Colonic mucosa (tissue), 4 donors: Measurements from ENCODE around the gene MTIF3. TPM values are rescaled to one million over a fixed set of nuclear protein-coding genes. Genes with fewer than 3 reads are reported as not detected.

Experiments used
- DNase-seq: peaks from one replicate; pipeline ENCODE4 v3.0.0-alpha.2; 2020
- H3K27ac ChIP-seq: fragments of 200-600 bp; one replicate; pipeline ENCODE4 v1.8.0; 2021
- H3K27me3 ChIP-seq: fragments of 200-600 bp; one replicate; pipeline ENCODE4 v1.8.0; 2021
- H3K36me3 ChIP-seq: fragments of 200-600 bp; one replicate; pipeline ENCODE4 v1.8.0; 2021
- H3K4me1 ChIP-seq: fragments of 200-600 bp; one replicate; pipeline ENCODE4 v1.8.0; 2021; ENCODE audit warnings: mild to moderate bottlenecking
- H3K4me3 ChIP-seq: fragments of 200-600 bp; one replicate; pipeline ENCODE4 v1.8.0; 2021
- H3K9ac ChIP-seq, 2 donors: one replicate each; pipeline ENCODE4 v1.7.0; 2013; ENCODE audit warnings: control low read depth in 2 of 2, low read depth in 2 of 2, low read length in 2 of 2
- H3K9me3 ChIP-seq: fragments of 200-600 bp; one replicate; pipeline ENCODE4 v1.8.0; 2021
- intact Hi-C: fragments of 100-400 bp; cut with DNase I; formaldehyde crosslinking; loops from one replicate; pipeline ENCODE4 v1.14.1; 2022
- total RNA-seq, 2 donors: library from RNA; stranded (reverse); fragmentation: NEBNext Ultra II Directional in 1 of 2; extraction: Animal tissue kit (Norgen Biotek cat#: 25700) in 1 of 2; gene quantifications; one replicate each; pipeline ENCODE4 v1.2.1, GENCODE V29; 2021
- TF ChIP-seq, protein P1 (sequence below): fragments of 200-600 bp; IDR thresholded peaks from one replicate; pipeline ENCODE4 v1.8.0; 2022; ENCODE audit warnings: antibody characterized with exemption, mild to moderate bottlenecking
- donor health status: healthy.
- donor health status: DM: no; HTN: no; CAD: no.
- donor health status: DM: no; HTN: no; CAD: no.

MTIF3 gene
- total RNA-seq, 2 donors from 2014 or later: 53.7 to 65.1 TPM

DNA sequence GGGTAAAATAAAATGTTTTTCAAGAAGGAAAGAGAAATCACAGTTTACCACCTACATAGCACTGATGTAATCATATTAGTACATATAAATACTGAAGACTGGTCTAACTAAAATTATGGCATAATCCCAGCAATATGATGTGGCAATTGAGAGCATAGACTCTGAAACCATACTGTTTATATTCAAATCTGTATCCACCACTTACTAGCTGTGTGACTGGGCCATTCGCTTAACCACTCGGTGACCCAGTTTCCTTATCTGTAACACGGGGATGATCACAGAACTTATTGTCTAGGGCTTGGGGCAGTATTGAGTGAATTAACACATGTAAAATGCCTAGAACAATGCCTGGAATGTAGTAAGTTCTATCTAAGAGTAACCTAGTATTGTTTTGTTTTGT, 39.0 kb downstream of the MTIF3 start:
- no peak overlapping the region for H3K27ac ChIP-seq
- no peak overlapping the region for H3K4me3 ChIP-seq
- H3K27me3 ChIP-seq: no peaks in the 10 kb centered on the region
- intact Hi-C loops: no loop called here
- no peaks in the 10 kb centered on the region for H3K36me3 ChIP-seq
- no peaks in the 10 kb centered on the region for H3K9me3 ChIP-seq
- TF ChIP-seq, protein P1, sequence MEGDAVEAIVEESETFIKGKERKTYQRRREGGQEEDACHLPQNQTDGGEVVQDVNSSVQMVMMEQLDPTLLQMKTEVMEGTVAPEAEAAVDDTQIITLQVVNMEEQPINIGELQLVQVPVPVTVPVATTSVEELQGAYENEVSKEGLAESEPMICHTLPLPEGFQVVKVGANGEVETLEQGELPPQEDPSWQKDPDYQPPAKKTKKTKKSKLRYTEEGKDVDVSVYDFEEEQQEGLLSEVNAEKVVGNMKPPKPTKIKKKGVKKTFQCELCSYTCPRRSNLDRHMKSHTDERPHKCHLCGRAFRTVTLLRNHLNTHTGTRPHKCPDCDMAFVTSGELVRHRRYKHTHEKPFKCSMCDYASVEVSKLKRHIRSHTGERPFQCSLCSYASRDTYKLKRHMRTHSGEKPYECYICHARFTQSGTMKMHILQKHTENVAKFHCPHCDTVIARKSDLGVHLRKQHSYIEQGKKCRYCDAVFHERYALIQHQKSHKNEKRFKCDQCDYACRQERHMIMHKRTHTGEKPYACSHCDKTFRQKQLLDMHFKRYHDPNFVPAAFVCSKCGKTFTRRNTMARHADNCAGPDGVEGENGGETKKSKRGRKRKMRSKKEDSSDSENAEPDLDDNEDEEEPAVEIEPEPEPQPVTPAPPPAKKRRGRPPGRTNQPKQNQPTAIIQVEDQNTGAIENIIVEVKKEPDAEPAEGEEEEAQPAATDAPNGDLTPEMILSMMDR: no peak
- H3K9ac ChIP-seq: no peak overlapping the region
- no peak for DNase-seq
- H3K4me1 ChIP-seq: no peaks in the 10 kb centered on the region

GRCh38 chr13:27409013-27409412, 41.4 kb downstream of the MTIF3 start:
- no peak overlapping the region for H3K27ac ChIP-seq
- DNase-seq: no peak
- TF ChIP-seq, protein P1: no peak

DNA sequence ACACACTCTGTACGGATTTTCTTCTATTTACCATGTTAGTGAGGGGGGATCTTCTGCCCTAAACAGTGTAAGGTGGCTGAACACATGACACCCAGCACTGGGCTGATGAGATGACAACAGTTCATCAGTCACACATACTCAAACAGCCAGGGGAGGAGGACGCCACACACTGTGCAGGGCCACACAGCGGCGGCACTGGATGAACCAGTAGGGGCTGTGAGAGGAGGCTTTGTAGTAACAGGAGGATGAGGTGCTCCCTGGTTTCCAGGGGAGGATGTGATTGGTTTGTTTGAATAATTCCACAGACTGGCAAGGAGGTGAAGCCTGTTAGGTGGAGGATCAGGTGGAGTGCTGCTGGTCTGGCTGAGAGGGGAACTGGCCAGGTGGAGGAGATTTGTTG, 42.3 kb downstream of the MTIF3 start:
- H3K9ac ChIP-seq: no peak overlapping the region
- intact Hi-C loops: no loop called here
- H3K27me3 ChIP-seq: no peaks in the 10 kb centered on the region
- no peak for DNase-seq
- TF ChIP-seq, protein P1: no peak
- peaks cover 6% of the 10 kb centered on the region for H3K4me1 ChIP-seq
- no peaks in the 10 kb centered on the region for H3K36me3 ChIP-seq
- no peak overlapping the region for H3K4me3 ChIP-seq
- H3K9me3 ChIP-seq: no peaks in the 10 kb centered on the region
- no peak overlapping the region for H3K27ac ChIP-seq

More at GRCh38 chr13:27409013-27409412, 41.4 kb downstream of the MTIF3 start:
- no peaks in the 10 kb centered on the region for H3K27me3 ChIP-seq
- intact Hi-C loops: no loop called here
- no peaks in the 10 kb centered on the region for H3K36me3 ChIP-seq
- H3K4me3 ChIP-seq: no peak overlapping the region
- H3K4me1 ChIP-seq: no peaks in the 10 kb centered on the region
- no peak overlapping the region for H3K9ac ChIP-seq
- H3K9me3 ChIP-seq: no peaks in the 10 kb centered on the region

DNA sequence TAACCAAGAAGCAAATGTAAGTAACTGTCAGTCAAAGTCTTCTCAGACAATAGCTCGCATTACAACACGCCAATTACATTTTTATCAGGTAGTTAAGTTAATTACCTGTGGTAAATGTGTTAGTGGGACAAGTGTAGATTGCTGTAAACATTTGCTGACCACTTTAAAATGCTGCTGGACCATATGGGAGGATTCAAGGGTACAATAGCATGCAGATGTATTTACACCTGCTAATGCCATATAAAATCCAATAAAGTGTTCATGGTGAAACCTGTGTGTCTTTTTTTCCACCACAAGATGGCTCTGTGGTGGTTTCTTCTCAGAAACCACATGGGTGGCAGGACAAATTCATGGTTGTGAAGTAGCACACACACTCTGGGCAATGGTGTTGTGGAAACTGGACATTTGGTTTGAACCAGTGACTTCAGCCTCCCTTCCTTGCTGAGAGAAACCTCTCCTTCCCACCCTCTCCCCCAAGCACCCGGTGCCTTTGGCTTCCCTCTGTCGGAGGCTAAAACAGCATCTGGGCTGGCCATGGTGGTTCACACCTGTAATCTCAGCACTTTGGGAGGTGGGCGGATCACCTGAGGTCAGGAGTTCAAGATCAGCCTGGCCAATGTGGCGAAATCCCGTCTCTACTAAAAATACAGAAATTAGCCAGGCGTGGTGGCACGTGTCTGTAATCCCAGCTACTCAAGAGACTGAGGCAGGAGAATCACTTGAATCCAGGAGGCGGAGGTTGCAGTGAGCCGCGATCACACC, 44.0 kb downstream of the MTIF3 start:
- Histone ChIP-seq H3K36me3 (no peaks in the 10 kb centered on the region), H3K27ac (no peak overlapping the region), H3K9ac (no peak overlapping the region), H3K4me3 (no peak overlapping the region), H3K4me1 (peaks cover 8% of the 10 kb centered on the region), H3K27me3 (no peaks in the 10 kb centered on the region), H3K9me3 (no peaks in the 10 kb centered on the region)
- peak; percentile 54 for DNase-seq
- TF ChIP-seq, protein P1: peak; percentile 52
- intact Hi-C loops: no loop called here

- Histone ChIP-seq H3K36me3 (no peaks in the 10 kb centered on the region), H3K27ac (peak overlapping the region; percentile 85), H3K9ac (peak overlapping the region in 1 of 2 donors; percentile 35), H3K4me1 (peaks cover 8% of the 10 kb centered on the region), H3K4me3 (no peak overlapping the region), H3K27me3 (no peaks in the 10 kb centered on the region), H3K9me3 (no peaks in the 10 kb centered on the region)
- TF ChIP-seq, protein P1: no peak
- intact Hi-C loops: no loop called here
- DNase-seq: no peak
Measured at GRCh38 chr13:27405546-27406134, 44.7 kb downstream of the MTIF3 start.
